ENCODE data around the gene PDPK1.

The PDPK1 gene

GRCh38 chr16:2537451-2538379 is at the start of gene PDPK1:
Gene PDPK1 (plus strand): TSS chr16:2538021. CDS start chr16:2538113, 92 bp downstream.
- peak; percentile 63 to 92 for DNase-seq

- no peak for DNase-seq
These were observed 48.2 kb upstream of the PDPK1 start for GRCh38 chr16:2489581-2489980.

GRCh38 chr16:2490190-2491105 is 47.4 kb upstream of the PDPK1 start:
- DNase-seq, result peak; percentile 93 to 94

- DNase-seq, result no peak
These were observed 45.5 kb upstream of the PDPK1 start for GRCh38 chr16:2492292-2492691.

- no peak for DNase-seq
These were observed 44.2 kb upstream of the PDPK1 start for GRCh38 chr16:2493605-2494004.

DNA sequence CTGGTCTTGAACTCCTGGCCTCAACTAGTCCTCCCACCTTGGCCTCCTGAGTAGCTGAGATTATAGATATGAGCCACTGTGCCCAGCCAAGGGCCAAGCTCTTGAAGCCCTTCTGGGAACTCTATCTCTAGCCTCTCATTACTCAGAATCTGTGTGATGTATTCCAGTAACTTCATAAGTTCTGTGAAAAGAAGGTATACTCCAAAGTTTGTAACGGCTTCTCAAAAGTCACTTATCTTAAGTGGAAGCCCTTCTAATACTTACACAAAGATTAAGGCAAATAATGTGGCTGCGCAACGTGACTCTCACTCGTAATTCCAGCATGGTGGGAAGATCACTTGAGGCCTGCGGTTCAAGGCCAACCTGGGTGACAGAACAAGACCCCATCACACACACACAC is 43.2 kb upstream of the PDPK1 start:
- DNase-seq, result no peak

DNA sequence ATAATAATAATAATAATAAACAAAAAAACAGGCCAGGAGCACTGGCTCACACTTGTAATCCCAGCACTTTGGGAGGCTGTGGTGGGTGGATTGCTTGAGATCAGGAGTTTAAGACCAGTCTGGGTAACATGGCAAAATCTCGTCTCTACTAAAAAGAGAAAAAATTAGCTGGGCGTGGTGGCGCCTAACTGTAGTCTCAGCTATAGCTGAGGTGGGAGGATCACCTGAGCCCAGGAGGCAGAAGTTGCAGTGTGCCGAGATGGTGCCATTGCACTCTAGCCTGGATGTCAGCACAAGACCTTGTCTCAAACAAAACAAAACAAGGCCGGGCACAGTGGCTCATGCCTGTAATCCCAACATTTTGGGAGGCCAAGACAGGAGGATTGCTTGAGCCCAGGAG is 42.8 kb upstream of the PDPK1 start:
- no peak for DNase-seq

GRCh38 chr16:2496223-2497115 is 41.4 kb upstream of the PDPK1 start:
- no peak for DNase-seq

- peak in 1 of 2 experiments; percentile 63 for DNase-seq
These were observed 40.6 kb upstream of the PDPK1 start for GRCh38 chr16:2497116-2497630.

- DNase-seq, result no peak
These were observed 39.9 kb upstream of the PDPK1 start for GRCh38 chr16:2497695-2498484.

DNA sequence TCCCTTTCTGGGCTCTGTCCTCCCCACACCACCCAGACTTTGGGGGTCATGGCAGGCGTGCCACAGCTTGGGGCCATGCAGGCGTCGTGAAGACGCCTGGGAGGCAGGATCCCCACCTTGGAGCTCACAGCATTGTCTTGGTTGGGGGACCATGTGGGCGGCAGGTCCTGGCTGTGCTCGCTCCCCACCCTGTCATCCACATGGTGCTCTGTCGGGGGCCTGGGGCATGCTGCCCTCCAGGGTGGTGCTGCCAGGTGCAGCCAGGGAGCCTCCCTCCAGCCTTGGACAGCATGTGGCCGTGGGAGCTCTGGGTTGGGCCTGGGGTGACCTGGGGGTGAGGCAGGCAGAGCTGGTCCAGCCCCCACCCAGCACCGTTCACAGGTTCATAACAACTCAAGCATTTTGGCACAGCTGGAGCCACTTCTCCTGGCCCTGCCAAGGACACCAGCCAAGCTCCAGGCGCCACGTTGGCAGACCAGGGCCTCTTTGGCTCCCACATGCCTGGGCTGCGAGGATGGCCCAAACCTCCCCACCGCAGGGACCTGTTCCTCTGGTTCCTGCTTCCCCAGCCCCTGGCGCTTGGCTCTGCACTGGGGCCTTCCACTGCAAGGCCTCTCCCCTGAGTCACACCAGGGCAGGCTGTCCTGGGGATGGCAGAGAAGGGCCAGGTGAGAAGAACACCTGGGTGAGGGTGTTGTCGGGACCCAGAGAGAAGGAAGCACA is 39.1 kb upstream of the PDPK1 start:
- DNase-seq, result no peak

- DNase-seq, result no peak
These were observed 38.4 kb upstream of the PDPK1 start for GRCh38 chr16:2499454-2499853.

DNA sequence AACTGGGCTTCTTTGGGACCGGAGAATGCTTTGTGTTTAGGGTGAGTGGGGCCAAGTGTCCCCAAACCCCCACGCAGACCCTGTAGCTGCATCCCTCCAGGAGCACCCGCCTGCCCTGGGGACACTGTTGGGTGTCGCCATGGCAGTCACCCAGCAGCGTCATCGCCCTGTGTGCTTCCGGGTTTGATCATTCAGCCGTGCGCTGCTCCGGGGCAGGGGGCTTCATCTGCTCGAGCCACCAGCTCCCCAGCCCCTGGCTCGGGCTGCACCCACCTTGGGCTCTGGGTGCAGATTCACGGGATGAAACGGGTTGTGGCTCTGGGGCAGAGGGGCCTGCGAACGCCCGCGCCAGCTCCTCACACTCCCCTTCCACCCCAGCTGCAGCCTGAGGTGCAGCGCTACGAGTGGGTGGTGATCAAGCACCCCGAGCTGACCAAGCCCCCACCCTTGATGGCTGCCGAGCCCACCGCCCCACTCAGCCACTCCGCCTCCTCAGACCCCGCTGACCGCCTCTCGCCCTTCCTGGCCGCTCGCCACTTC is 37.9 kb upstream of the PDPK1 start:
- DNase-seq, result no peak

DNA sequence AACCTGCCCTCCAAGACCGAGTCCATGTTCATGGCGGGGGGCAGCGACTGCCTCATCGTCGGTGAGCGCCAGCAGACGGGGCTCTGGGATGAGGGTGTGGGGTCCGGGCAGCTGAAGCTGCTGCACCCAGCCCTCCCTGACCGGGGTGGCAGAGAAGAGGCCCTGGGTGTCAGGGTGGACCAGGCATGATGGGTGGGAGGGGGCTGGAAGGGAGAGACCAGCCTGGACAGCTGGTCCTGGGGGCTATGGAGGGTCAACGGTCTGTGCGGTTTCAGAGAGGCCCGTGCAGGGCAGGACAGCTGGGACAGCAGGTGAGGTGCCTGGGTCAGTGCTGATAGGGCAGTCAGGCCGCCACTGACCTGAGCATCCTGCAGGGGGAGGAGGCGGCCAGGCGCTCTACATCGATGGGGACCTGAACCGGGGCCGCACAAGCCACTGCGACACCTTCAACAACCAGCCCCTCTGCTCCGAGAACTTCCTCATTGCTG is 37.3 kb upstream of the PDPK1 start:
- DNase-seq, result no peak

DNA sequence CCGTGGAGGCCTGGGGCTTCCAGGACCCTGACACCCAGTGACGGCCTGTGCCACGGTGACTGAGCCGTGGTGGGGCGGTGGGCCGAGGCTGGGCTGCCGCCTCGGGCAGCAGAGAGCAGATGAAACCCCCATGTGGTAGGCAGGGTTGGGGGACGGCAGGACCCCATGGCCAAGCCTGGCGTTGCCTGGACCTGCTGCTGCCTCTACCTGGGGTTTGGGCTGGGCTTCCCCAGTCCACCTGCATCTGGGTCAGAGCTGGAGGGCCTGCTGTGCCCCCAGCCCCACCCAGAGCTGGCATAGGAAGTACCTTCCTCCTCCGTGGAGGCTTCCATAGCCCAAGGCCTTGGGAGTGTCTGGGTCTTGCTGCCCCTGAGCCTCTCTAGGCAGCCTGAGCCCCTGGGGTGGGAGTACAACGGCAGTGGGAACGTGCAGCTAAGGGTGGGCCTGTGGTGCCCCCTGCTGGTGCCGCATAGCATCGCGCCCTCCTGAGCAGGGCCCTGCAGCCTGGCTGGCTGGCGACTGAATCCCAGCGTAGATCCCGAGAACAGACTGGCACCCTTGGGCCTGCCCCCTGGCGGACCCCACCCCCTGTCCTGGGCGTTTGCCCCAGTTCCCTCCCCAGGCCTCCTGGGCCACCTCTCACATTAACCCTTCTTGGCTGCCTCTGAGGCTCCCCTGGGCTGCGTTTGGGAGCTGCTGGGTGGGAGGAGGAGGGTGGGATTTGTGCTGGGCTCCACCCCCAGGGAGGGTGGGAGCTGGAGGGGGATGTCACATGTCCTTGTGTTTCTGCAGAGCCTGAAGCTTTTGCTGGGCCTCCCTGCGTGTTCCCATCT is 36.7 kb upstream of the PDPK1 start:
- DNase-seq, result peak in 1 of 2 experiments; percentile 80

DNA sequence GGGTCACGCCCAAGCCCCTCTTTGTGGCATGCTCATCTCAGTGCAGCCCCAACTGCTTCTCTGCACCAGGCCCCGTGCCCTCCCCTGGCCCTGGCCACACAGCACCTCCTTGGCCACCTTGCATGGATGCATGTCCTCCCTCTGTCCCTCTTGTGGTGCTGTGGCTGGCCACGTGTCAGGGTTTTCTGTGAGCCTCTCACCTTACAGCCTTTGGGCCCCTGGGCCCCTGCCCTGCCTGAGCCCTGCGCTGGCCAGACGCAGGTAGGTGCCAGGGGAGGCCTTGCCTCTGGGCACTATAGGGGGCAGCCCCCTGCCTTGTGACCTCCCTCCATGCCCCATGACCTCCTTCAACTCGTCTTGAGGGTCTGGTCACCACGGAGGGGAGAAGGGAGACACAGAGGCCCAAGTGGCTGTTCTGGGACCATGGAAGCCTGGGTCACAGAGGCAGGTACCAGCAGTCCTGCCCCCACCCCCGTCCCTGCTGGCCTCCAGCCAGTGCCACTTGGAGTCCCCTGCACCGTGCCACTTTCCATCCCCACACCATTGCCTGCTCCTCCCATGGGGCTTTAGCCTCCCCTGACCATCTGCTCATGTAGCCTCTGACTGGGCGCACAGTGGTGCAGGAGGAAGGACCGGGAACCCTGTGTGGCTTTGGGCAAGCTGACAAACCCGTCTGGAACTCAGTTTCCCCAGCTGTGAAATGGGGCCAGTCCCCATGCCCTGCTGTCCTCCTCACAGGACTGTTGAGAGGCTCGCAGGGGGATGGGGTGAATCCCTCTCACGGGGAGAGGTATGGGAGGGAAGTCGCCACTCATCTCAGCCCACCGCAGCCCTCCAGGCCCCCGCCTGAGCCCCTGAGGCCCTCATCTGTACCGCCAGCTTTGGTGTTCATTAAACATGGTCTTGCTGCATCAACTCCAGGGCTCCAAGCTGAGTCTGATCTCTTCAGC is 35.6 kb upstream of the PDPK1 start:
- no peak for DNase-seq

GRCh38 chr16:2505695-2506094 is 32.1 kb upstream of the PDPK1 start:
- DNase-seq, result no peak

GRCh38 chr16:2507052-2507659 is 30.7 kb upstream of the PDPK1 start:
- no peak for DNase-seq
